H1 (cell line): ENCODE measurements around the gene RPP25.

Source experiments
- CEBPB ChIP-seq: IDR thresholded peaks from 2 replicates; pipeline ENCODE4 v1.6.1; 2012; ENCODE audit warnings: low read depth, low read length
- EZH2 ChIP-seq: fragments of 200-600 bp; sonication (generic); IDR thresholded peaks from 2 replicates; pipeline ENCODE4 v1.7.1; 2012; ENCODE audit warnings: low read depth, mild to moderate bottlenecking, moderate library complexity, low read length, inconsistent platforms; ENCODE audit not compliant: severe bottlenecking
- NRF1 ChIP-seq: IDR thresholded peaks from 2 replicates; pipeline ENCODE4 v1.6.1; 2011; ENCODE audit warnings: mild to moderate bottlenecking, low read depth, low read length, improper control_type of control experiment
- POLR2A ChIP-seq, 2 experiments: IDR thresholded peaks; 1 replicate in 1 of 2; 2 replicates in 1 of 2; pipeline ENCODE4 v1.6.1; 2011; ENCODE audit warnings: low read depth in 2 of 2, low read length in 2 of 2, mild to moderate bottlenecking in 2 of 2; ENCODE audit errors: control extremely low read depth in 1 of 2
- POLR2AphosphoS5 ChIP-seq: IDR thresholded peaks from 2 replicates; pipeline ENCODE4 v1.6.1; 2011; ENCODE audit warnings: low read depth, low read length
- SIN3A ChIP-seq, 2 experiments: IDR thresholded peaks in 1 of 2; conservative IDR thresholded peaks in 1 of 2; 2 replicates each; pipeline ENCODE4 v1.6.1; 2011 to 2012; ENCODE audit warnings: low read length in 2 of 2, improper control_type of control experiment in 1 of 2, low read depth in 1 of 2, mild to moderate bottlenecking in 1 of 2
- SIX5 ChIP-seq: IDR thresholded peaks from 2 replicates; pipeline ENCODE4 v1.6.1; 2011; ENCODE audit warnings: mild to moderate bottlenecking, low read depth, low read length
- TAF7 ChIP-seq: optimal IDR thresholded peaks from 2 replicates; pipeline ENCODE3; 2011; ENCODE audit warnings: low read depth, mild to moderate bottlenecking, inconsistent platforms, low read length, moderate library complexity, borderline replicate concordance
- TBP ChIP-seq: IDR thresholded peaks from 2 replicates; pipeline ENCODE4 v1.6.1; 2011; ENCODE audit warnings: low read depth, low read length, improper control_type of control experiment
- YY1 ChIP-seq: IDR thresholded peaks from 2 replicates; pipeline ENCODE4 v1.6.1; 2011; ENCODE audit warnings: low read depth, mild to moderate bottlenecking, low read length
- TF ChIP-seq, protein P1 (sequence below), 3 experiments: IDR thresholded peaks; 1 replicate in 2 of 3; 2 replicates in 1 of 3; pipeline versions ENCODE4 v1.5.1 to v1.6.1; 2011; ENCODE audit warnings: low read length in 3 of 3, mild to moderate bottlenecking in 3 of 3, inconsistent platforms in 2 of 3, low read depth in 1 of 3, moderate library complexity in 1 of 3; ENCODE audit not compliant: insufficient read depth in 1 of 3; ENCODE audit errors: control extremely low read depth in 1 of 3

DNA sequence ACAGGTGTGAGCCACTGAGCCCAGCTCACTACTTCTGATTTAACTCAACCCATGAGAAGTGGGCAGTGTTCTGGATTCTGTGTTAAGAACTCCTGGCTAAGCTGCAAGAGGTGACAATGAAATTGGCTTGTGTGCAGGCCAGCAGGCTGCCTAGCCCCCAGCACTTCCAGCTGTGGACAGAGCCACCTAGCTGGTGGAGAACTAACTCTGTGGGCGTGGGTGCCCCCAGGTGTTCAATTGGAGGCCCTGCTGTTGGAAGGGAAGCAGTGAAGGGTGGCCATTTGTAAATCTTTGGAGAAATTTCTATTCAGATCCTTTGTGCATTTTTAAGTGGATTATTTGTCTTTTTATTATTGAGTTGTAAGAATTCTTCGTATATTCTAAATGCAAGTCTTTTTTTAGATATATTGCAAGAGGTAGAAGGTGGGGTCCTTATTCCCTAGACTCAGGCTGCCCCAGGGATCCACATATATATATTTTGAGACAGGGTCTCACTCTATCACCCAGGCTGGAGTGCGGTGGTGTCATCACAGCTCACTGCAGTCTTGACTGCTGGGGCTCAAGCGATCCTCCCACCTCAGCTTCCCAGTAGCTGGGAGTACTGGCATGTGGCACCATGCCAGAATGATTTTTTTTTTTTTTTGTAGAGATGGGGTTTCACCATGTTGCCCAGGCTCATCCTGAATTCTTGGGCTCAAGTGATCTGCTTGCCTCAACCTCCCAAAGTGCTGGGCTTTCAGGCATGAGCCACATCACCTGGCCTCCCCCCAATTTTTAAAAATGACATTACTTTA, 31.6 kb upstream of the RPP25 start:
- TF ChIP-seq, protein P1, sequence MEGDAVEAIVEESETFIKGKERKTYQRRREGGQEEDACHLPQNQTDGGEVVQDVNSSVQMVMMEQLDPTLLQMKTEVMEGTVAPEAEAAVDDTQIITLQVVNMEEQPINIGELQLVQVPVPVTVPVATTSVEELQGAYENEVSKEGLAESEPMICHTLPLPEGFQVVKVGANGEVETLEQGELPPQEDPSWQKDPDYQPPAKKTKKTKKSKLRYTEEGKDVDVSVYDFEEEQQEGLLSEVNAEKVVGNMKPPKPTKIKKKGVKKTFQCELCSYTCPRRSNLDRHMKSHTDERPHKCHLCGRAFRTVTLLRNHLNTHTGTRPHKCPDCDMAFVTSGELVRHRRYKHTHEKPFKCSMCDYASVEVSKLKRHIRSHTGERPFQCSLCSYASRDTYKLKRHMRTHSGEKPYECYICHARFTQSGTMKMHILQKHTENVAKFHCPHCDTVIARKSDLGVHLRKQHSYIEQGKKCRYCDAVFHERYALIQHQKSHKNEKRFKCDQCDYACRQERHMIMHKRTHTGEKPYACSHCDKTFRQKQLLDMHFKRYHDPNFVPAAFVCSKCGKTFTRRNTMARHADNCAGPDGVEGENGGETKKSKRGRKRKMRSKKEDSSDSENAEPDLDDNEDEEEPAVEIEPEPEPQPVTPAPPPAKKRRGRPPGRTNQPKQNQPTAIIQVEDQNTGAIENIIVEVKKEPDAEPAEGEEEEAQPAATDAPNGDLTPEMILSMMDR (IDR thresholded peaks at IDR 0.05; ENCODE audit: control extremely low read depth in 1 of 3, insufficient read depth in 1 of 3, low read depth in 1 of 3, low read length in 3 of 3): peak; percentile 73 to 84 (median 77)
- TF ChIP-seq POLR2A (IDR thresholded peaks at IDR 0.05; ENCODE audit: control extremely low read depth in 1 of 2, low read depth in 2 of 2, low read length in 2 of 2) (no peak), EZH2 (no peak), NRF1 (no peak), CEBPB (no peak), POLR2AphosphoS5 (no peak), TAF7 (no peak), TBP (no peak), SIX5 (no peak), YY1 (peak; percentile 78), SIN3A (conservative IDR thresholded peaks at IDR 0.05 in 1 of 2, IDR thresholded peaks at IDR 0.05 in 1 of 2; ENCODE audit: low read depth in 1 of 2, low read length in 2 of 2) (peak; percentile 94 to 96)
